Activated T-cell treated with anti-CD3 and anti-CD28 coated beads for 48 hours (primary cell): ENCODE measurements around the gene ZFR.
"Not testable (repeated sequence)": the region's sequence is repeated elsewhere in the genome, so short reads cannot be mapped to it uniquely, and the experiment has no call there.

Source experiments
- DNase-seq: peaks from one replicate; pipeline ENCODE4 v3.0.0-alpha.2; 2020; ENCODE audit warnings: low read depth

The ZFR gene

DNA sequence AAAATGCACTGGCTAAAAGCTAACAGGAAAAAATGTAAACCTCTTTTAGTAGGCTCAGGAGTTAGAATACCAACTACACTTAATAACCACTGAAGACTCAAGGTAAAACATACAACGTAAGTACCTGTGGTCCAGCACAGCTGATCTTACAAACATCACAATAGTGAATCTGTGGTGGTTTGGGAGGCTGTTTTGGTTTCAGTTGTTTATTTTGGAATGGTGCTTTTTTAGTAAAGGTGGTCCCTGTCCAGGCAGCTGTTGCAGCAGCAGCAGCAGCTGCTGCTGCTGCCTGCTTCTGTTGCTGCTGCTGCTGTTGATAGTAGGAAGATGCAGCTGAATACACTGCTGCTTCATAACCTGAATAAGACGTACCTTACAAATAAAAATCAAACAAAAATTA, 37.9 kb downstream of the ZFR start:
- DNase-seq: no peak

DNA sequence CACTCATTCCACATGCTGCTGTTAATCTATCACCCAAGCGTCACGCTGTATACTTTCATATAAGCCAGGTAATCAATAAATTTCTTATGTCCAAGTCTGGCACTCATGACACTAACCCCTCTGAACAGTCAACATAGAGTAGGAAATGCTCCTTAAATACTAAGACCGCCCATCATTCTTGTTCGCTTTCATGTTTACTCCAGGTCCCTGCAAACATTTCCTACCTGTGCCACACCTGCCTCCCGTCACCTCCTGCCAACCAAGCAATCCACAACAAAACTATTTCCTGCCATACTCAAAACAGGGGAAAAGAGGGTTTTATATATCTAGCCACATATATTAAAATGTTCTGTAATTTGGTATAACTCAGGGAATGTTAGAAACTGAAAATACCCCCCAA, 39.0 kb downstream of the ZFR start:
- DNase-seq: no peak

DNA sequence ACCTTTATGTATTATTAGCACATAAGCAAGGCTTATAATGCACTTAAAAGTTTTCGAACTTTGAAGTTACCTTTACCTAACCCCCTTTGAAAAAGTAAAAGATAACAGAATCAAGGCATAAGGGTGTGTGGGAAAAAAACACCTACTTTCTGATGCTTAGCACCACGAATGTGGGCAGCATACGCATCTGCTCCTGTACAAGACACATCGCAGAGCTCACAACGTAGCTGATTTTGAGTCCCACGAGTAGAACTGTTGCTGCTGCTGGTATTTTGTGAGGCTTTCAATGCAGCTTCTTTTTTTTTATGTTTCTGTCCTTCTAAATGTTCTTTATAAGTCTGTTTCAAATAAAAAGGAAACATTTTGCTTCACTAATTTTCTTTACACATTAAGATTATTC, 40.8 kb downstream of the ZFR start:
- no peak for DNase-seq

DNA sequence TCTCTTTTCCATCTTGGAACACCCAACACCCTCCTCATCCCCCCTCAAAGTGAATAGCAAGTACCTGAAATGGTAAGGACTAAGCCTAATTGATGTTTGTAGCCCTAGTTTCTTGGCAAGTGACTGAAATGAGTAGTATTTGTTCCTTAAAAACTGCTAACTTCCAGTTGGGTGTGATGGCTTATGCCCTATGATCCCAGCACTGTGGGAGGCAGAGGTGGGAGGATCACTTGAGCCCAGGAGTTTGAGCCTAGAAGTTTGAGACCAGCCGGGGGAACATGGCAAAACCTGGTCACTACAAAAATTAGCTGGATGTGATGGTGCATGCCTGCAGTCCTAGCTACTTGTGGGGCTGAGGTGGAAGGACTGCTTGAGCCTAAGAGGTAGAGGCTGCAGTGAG, 44.1 kb downstream of the ZFR start:
- DNase-seq: no peak

DNA sequence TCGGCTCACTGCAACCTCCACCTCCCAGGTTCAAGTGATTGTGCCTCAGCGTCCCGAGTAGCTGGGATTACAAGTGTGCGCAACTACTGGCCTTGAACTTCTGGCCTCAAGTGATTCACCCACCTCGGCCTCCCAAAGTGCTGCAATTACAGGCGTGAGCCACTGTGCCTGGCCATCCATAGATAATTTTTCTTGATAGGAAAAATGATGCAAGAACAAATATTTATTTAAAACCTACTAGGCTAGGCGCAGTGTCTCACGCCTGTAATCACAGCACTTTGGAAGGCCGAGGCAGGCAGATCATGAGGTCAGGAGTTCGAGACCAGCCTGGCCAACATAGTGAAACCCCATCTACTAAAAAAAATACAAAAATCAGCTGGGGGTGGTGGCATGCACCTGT, 45.8 kb downstream of the ZFR start:
- not testable (repeated sequence) for DNase-seq

DNA sequence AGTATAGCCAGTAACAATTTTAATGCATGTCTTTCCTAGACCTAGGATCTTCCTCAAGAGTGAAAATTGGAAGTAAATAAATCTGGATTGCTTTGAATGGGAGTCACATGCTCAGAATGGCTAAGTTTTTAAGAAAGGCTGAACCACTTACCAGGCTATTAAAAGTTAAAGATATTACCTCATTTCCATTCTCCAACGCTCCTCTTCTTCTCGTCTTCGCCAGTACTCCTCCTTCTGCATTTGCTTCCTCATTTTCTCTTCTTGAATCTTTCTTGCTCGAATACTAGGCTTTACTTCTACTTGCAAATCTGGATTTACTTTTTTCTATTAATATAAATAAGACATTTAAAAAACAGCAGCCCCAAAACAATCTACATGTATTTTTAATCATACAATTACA, 49.6 kb downstream of the ZFR start:
- no peak for DNase-seq

DNA sequence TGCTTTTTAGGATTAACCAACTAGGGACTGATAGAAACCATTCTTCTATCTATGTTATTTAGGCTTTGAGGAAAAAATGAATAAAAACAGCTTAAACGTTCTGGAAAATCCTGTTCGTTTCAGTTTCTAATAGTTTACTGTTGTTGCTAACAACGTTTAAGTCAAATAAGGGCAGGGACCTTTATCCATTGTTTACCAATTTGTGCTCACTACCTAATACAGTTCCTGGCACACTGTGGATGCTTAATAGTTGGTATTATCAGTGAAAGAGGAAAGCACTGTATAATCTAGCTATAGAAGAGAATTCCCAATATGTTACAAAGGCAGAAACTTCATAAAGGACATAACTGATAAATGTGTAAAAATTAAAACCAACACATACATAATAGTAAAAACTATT, 52.5 kb downstream of the ZFR start:
- DNase-seq: no peak

DNA sequence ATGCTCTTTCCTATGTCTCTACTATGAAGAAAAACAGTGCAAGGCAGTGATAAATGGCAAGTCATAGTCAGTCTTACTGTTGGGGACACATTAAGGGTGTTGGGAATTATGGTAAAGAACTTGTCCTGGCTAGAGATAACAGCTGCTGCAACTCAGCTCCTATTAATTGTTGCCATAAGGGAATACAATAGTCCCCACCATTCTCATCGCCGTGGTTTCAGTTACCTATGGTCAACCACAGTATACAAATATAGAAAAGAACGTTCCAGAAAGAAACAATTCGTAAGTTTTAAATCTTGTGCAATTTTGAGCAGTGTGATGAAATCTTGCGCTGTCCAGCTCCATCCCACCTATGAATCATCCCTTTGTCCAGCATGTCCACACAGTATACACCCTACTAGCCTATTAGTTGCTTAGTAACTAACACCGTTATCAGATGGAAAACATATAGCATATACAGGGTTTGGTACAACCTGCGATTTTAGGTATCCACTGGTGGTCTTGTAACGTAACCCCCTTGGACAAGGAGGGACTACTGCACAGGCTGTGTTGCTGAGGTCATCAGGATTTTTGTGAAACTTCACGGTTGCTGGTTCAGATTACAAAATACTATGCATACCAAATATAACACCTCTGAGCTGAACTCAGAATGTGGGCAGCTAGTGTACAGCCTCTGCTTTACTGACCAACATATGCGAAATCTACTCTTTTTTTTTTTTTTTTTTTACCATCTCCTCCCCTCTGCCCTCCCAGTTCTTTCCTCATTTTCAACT, 53.5 kb downstream of the ZFR start:
- DNase-seq: no peak

DNA sequence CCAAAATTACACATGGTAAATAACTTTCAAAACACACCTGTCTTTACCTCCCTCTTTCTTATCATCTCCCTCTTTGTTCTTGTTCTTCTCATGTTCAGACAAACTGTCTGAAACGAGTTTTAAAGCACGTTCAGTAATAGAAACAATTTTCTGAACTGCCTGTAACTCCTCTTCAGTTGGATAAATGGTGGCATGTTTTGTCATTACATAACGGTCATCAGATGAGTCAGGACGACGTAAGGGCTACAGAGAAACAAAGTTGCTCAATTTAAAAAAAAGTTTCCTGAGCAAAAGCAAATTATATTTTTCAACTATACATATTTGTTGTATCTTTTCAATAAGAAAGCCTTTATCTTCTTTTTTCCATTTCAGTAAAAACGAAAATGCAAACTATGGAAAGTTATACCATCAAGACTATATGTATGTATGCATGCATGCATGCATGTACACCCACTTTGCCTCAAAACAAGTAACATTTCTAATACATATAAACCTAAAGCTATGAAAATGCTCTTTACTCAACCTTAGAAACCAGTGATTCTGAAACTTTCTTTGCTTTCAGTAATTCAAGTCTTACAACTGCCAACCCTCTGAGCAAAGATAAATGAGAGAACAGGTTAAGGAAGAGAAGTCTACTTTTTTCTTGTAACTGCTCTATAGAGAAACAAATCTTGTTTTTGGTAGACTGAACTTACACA, 56.0 kb downstream of the ZFR start:
- no peak for DNase-seq

DNA sequence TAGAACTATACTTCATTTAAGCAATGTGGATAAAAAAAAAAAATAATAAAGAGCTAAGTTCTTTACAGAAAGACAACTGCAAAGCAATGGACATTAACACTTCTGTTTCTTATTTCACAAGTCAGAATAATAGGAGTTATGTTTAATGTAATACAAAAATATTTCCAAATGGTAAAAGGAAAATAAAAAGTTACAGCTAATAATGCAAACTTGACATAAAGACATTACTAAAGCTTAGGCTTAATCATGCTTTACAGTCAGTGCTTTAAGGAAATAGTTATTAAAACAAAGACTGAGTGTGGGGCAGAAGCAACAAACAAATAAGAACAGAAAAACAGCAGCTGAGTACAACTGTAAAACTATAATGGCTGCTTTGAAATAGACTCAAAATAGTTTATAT, 56.7 kb downstream of the ZFR start:
- DNase-seq: no peak

DNA sequence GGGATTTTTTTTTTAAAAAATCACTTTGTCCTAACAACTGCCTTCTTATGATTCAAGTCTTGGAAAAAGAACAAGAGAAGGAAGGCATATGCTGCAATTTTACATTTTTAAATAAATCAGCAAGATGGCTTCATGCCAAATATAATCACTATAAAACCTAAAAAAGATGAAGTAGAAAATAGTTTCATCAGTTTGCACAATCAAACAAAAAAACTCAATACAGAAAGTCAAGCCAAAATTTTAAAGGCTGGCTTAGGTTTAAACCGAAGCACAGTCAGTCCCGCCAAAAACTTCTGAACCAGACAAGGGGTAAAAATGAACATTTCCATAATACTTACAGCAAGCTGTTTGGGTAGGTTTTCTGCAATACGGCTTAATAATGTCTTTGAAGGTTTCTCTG, 57.3 kb downstream of the ZFR start:
- DNase-seq: no peak

DNA sequence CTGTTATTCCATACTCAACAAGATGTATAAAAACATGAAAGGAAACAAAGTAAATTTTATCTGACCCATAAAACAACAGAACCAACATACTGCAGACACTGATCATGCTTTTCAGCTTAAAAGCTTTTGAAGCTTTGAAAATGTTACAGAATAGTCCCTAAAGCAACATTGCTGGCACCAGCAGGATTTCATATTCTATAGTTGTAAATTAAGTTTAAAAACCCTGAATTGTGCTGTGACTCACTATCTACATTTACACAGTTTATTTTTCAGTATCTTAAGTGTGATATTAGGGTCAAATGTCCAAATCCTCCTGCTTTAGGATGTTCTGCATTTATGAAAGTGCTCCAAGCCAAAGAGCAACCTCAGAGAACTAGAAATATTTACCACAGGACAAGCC, 59.9 kb downstream of the ZFR start:
- no peak for DNase-seq

DNA sequence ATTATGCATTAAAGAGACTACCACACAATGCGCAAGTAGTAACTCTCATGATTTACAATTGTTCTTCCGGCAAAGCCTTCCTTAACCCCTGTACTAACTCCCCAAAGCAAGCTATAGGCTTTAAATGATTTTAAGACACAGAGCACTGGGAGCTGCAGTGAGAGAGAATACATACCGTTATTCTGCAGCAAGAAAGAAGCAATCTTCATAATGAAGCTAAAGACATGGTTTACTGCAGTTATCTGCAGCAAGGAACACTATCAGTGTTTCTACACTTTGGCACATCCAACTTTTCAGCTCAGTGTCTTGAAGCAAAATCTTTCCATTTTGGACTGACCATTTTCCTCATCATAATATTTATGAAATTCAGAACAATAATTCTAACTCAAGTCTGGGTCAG, 61.0 kb downstream of the ZFR start:
- DNase-seq: no peak

DNA sequence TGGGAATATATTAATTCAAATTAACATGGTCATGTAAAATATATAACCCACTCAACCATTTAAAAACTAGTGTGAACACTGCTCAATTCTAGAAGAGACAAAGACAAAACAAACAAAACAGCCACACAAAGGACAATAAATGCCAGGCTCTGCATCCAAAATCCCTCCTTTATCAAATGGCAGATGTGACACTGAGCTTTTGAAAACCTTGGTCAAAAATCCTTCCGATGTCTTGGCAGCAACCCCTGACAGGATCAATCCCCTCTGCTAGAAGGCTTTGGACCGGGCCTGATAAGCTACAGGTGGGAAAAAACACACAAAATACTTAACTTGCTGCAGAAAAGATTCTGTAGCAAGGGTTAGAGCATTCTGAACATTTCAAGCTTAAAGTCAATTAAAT, 61.5 kb downstream of the ZFR start:
- DNase-seq: no peak

DNA sequence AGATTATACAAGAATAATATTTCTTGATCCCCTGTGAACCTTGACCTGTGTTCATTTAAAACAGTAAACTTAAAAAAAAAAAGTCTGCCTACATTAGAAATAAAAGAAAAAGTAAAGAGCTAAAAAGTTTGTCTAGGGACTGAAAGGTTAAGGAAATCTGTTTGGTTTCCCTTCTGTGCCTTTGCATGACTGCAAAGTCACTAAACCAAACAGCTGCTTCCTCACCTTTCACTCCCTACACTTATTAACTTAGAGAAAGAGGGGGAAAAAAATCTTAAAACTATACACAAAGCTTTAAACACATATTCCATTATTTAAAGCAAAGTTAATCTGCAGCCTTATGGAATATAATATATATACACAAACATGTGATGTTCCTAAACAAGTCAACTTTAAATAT, 65.1 kb downstream of the ZFR start:
- no peak for DNase-seq

DNA sequence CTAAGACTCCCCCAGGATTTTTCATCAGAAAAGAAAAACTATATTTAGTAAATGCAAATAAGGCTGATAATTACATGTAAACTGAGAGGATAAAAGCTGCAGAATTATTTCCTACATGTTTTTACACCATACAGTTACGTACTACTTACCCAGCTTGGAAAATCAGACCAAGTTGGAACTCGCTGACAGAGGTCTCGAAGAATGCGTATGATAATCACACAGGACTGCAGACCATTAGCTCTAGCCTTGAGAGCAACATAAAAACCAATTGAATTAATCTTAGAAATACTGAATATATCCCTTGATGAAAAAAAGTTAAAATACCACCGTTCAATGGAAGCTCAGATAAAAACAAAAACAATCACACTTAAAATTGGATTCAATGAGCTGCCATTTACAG, 65.6 kb downstream of the ZFR start:
- DNase-seq: no peak

DNA sequence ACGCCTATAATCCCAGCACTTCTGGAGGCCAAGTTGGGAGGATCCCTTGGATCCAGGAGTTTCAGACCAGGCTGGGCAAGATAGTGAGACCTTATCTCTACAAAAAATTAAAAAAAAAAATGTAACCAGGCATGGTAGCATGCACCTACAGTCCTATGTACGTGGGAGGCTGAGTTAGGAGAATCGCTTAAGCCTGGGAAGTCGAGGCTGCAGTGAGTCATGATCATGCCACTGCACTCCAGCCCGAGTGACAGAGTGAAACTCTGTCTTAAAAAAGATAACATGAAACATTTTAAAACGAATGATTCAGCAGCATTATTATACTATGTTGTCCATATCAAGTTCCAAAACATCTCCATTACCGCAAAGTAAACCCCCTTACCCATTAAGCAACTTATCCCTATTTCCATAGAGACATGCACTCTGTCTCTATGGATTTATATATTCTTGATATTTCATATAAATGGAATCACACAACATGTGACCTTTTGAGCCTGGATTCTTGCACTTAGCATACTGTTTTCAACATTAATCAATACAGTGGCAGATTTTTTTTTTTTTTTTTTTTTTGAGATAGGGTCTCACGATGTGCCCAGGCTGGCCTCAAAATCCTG, 74.9 kb downstream of the ZFR start:
- DNase-seq: no peak

DNA sequence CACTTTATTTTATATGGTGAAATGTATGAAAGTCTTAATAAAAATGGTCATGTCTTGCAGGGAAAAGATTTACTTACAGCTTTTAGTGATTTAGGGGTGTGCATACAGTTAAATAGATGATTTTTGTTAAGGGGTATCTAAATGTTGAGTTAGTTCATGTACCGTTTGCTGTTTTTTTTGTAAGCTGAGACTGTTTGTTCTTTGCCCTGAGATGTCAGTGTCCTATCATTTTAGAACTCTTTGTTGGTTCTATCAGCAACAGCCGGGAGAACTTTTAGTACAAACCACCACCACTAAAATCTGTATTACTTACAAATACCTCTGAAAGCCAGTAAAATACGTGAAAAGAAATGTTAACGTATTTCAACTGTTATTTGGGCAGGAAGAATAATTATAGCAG, 75.5 kb downstream of the ZFR start:
- DNase-seq: no peak

DNA sequence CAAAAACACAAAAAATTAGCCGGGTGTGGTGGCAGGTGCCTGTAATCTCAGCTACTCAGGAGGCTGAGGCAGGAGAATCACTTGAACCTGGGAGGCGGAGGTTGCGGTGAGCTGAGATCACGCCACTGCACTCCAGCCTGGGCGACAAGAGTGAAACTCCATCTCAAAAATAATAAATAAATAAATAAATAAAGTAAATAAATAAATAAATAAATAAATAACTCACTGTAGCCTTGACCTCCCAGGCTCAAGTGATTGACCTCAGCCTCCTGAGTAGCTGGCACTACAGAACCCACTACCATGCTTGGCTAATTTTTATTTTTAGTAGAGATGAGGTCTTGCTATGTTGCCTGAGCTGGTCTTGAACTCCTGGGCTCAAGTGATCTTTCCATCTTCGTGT, 77.3 kb downstream of the ZFR start:
- not testable (repeated sequence) for DNase-seq

DNA sequence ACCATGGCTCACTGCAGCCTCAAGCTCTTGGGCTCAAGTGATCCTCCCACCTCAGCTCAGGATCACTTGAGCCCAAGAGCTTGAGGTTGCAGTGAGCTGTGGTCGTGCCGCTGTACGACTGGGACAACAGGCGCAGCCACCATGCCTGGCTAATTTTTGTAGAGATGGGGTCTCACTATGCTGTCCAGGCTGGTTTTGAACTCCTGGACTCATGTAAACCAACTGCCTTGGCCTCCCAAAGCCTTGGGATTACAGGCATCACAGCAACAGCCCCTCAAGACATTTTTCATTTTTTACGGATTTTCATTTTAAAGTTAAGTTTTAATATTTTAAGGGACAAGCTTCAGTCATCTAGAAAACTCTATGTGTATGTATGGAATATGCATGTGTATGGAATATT, 78.9 kb downstream of the ZFR start:
- no peak for DNase-seq

DNA sequence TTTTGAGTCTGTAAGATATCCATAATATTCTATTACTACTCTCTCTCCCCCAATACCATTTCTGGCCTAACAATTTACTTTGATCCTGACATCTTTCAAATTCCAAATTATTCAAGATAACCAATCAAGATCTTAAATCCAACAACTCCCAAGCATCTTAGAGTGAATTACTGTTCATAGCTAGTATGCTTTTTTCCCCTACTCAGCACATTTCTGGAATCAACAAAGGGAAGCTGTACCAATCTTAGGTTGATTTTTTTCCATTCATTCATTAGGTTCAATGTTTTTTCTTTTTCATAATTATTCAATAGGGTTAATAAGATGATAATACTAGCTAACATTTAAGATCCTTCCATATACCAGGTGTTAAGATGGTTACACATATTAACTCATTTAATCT, 81.5 kb downstream of the ZFR start:
- no peak for DNase-seq

DNA sequence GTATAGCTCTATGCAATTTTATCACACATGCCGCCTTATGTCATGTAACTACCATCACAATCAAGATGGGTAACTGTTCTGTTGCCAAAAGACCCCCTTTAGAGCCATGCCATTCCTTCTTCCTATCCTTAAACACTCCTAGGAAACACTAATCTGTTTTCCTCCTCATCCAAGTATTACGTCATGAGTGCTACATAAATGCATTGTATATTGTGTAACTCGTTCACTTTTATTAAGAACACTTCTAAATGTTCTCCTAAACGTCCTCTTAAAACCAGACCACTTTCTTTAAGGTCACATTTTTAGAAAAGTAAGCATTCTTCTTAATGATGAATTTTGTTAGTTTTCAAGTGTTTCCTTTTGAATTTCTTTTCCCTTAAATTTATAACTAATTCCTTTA, 82.0 kb downstream of the ZFR start:
- DNase-seq: no peak

DNA sequence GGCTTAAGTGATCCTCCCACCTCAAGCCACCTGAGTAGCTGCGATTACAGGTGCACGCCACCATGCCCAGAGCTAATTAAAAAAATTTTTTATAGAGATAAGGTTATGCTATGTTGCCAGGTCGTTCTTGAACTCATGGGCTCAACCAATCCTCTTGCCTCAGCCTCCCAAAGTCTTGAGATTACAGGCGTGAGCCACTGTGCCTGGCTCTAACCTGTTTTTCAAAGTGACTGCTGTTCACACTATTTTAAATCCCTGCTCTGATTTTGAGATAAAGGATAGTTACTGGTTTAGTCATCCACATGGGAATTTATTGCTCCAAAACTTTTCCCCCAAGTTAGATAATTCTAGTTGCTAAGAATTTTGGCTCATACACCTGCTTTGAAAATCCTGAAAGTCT, 83.6 kb downstream of the ZFR start:
- no peak for DNase-seq

DNA sequence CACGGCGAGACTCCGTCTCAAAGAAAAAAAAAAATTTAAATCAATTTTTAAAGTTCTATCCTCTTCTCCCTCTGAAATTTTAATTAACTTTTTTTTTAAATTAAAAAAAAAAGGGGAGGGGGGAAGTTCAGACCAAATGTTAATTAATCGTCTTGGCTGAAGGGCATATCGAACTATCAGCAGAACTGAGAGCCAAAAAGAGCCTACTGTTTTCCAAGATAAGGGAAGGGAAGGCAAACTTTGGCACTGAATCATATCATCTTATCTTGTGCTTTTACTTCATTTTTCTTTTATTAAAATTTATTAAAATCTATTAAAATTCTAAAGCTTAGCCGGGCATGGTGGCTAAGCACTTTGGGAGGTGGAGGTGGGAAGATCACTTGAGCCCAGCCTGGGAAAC, 85.9 kb downstream of the ZFR start:
- no peak for DNase-seq
